Colonic mucosa (tissue), 4 donors: ENCODE results near the gene P4HA3. TPM values are rescaled to one million over a fixed set of nuclear protein-coding genes. Genes with fewer than 3 reads are reported as not detected.
"Not testable (repeated sequence)": the region's sequence is repeated elsewhere in the genome, so short reads cannot be mapped to it uniquely, and the experiment has no call there.

Experiments used
- DNase-seq: peaks from one replicate; pipeline ENCODE4 v3.0.0-alpha.2; 2020
- H3K27ac ChIP-seq: fragments of 200-600 bp; one replicate; pipeline ENCODE4 v1.8.0; 2021
- H3K27me3 ChIP-seq: fragments of 200-600 bp; one replicate; pipeline ENCODE4 v1.8.0; 2021
- H3K36me3 ChIP-seq: fragments of 200-600 bp; one replicate; pipeline ENCODE4 v1.8.0; 2021
- H3K4me1 ChIP-seq: fragments of 200-600 bp; one replicate; pipeline ENCODE4 v1.8.0; 2021; ENCODE audit warnings: mild to moderate bottlenecking
- H3K4me3 ChIP-seq: fragments of 200-600 bp; one replicate; pipeline ENCODE4 v1.8.0; 2021
- H3K9ac ChIP-seq, 2 donors: one replicate each; pipeline ENCODE4 v1.7.0; 2013; ENCODE audit warnings: control low read depth in 2 of 2, low read depth in 2 of 2, low read length in 2 of 2
- H3K9me3 ChIP-seq: fragments of 200-600 bp; one replicate; pipeline ENCODE4 v1.8.0; 2021
- CTCF ChIP-seq: fragments of 200-600 bp; IDR thresholded peaks from one replicate; pipeline ENCODE4 v1.8.0; 2022; ENCODE audit warnings: antibody characterized with exemption, mild to moderate bottlenecking
- intact Hi-C: fragments of 100-400 bp; cut with DNase I; formaldehyde crosslinking; loops from one replicate; pipeline ENCODE4 v1.14.1; 2022
- total RNA-seq, 2 donors: library from RNA; stranded (reverse); fragmentation: NEBNext Ultra II Directional in 1 of 2; extraction: Animal tissue kit (Norgen Biotek cat#: 25700) in 1 of 2; gene quantifications; one replicate each; pipeline ENCODE4 v1.2.1, GENCODE V29; 2021
- donor health status: healthy.
- donor health status: DM: no; HTN: no; CAD: no.
- donor health status: DM: no; HTN: no; CAD: no.

Gene P4HA3
- total RNA-seq, 2 donors from 2014 or later = 0.12 to 0.85 TPM

GRCh38 chr11:74345420-74345819 lies 34.0 kb upstream of the P4HA3 start:
- H3K4me3 ChIP-seq = no peak overlapping the region
- intact Hi-C loops = no loop called here
- no peaks in the 10 kb centered on the region for H3K27me3 ChIP-seq
- DNase-seq = no peak
- no peak overlapping the region for H3K27ac ChIP-seq
- no peak overlapping the region for H3K9ac ChIP-seq
- no peaks in the 10 kb centered on the region for H3K9me3 ChIP-seq
- no peaks in the 10 kb centered on the region for H3K36me3 ChIP-seq
- H3K4me1 ChIP-seq = no peaks in the 10 kb centered on the region
- no peak for TF ChIP-seq CTCF

- H3K27me3 ChIP-seq = no peaks in the 10 kb centered on the region
- H3K4me3 ChIP-seq = no peak overlapping the region
- intact Hi-C loops = no loop called here
- H3K9ac ChIP-seq = no peak overlapping the region
- TF ChIP-seq CTCF = no peak
- no peak overlapping the region for H3K27ac ChIP-seq
- no peaks in the 10 kb centered on the region for H3K36me3 ChIP-seq
- H3K9me3 ChIP-seq = no peaks in the 10 kb centered on the region
- DNase-seq = no peak
- no peaks in the 10 kb centered on the region for H3K4me1 ChIP-seq
Measured at GRCh38 chr11:74341921-74342320, 30.5 kb upstream of the P4HA3 start.

- H3K9ac ChIP-seq = no peak overlapping the region
- H3K27me3 ChIP-seq = no peaks in the 10 kb centered on the region
- no peaks in the 10 kb centered on the region for H3K4me1 ChIP-seq
- no peaks in the 10 kb centered on the region for H3K9me3 ChIP-seq
- TF ChIP-seq CTCF = no peak
- no peak overlapping the region for H3K27ac ChIP-seq
- H3K4me3 ChIP-seq = no peak overlapping the region
- intact Hi-C loops = no loop called here
- H3K36me3 ChIP-seq = no peaks in the 10 kb centered on the region
- DNase-seq = no peak
Measured at GRCh38 chr11:74339619-74340018, 28.2 kb upstream of the P4HA3 start.

GRCh38 chr11:74338963-74339362 lies 27.5 kb upstream of the P4HA3 start:
- Histone ChIP-seq H3K36me3 (no peaks in the 10 kb centered on the region), H3K4me3 (no peak overlapping the region), H3K27me3 (no peaks in the 10 kb centered on the region), H3K4me1 (no peaks in the 10 kb centered on the region), H3K9ac (no peak overlapping the region), H3K27ac (no peak overlapping the region), H3K9me3 (no peaks in the 10 kb centered on the region)
- peak; percentile 68 for DNase-seq
- no peak for TF ChIP-seq CTCF
- intact Hi-C loops = no loop called here

- no peak overlapping the region for H3K4me3 ChIP-seq
- no peaks in the 10 kb centered on the region for H3K36me3 ChIP-seq
- no peak overlapping the region for H3K27ac ChIP-seq
- no peak overlapping the region for H3K9ac ChIP-seq
- no peaks in the 10 kb centered on the region for H3K27me3 ChIP-seq
- no peaks in the 10 kb centered on the region for H3K9me3 ChIP-seq
- intact Hi-C loops = no loop called here
- no peak for DNase-seq
- no peak for TF ChIP-seq CTCF
- H3K4me1 ChIP-seq = no peaks in the 10 kb centered on the region
Measured at GRCh38 chr11:74333193-74333592, 21.8 kb upstream of the P4HA3 start.

- no peaks in the 10 kb centered on the region for H3K9me3 ChIP-seq
- H3K4me3 ChIP-seq = no peak overlapping the region
- TF ChIP-seq CTCF = no peak
- no peak overlapping the region for H3K9ac ChIP-seq
- no peak for DNase-seq
- intact Hi-C loops = no loop called here
- no peak overlapping the region for H3K27ac ChIP-seq
- no peaks in the 10 kb centered on the region for H3K36me3 ChIP-seq
- no peaks in the 10 kb centered on the region for H3K27me3 ChIP-seq
- no peaks in the 10 kb centered on the region for H3K4me1 ChIP-seq
Measured at GRCh38 chr11:74332291-74332690, 20.9 kb upstream of the P4HA3 start.

- H3K4me3 ChIP-seq, H3K27ac ChIP-seq, H3K4me1 ChIP-seq, H3K27me3 ChIP-seq, H3K36me3 ChIP-seq, H3K9me3 ChIP-seq, H3K9ac ChIP-seq, DNase-seq, intact Hi-C loops: not testable (repeated sequence)
Measured at GRCh38 chr11:74331000-74331399, 19.6 kb upstream of the P4HA3 start.
